Hematopoietic multipotent progenitor cell treated with erythropoietin and hydrocortisone succinate and interleukin-3 and kit ligand, for 4 days (in vitro differentiated cells): ENCODE results near the gene UCP2.
A peak's percentile ranks its signal among the peaks of the same experiment; 100 is the strongest.
"Not testable (repeated sequence)": the region's sequence is repeated elsewhere in the genome, so short reads cannot be mapped to it uniquely, and the experiment has no call there.

Experiments
- DNase-seq: peaks from one replicate; pipeline ENCODE4 v3.0.0-alpha.2; 2015

Gene UCP2

DNA sequence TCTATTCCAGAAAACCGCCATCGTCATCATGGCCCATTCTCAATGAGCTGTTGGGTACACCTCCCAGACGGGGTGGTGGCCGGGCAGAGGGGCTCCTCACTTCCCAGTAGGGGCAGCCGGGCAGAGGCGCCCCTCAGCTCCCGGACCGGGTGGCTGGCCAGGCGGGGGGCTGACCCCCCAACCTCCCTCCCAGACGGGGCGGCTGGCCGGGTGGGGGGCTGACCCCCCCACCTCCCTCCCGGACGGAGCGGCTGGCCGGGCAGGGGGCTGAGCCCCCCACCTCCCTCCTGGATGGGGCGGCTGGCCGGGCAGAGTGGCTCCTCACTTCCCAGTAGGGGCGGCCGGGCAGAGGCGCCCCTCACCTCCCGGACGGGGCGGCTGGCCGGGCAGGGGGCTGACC lies 46.6 kb downstream of the UCP2 start:
- not testable (repeated sequence) for DNase-seq

DNA sequence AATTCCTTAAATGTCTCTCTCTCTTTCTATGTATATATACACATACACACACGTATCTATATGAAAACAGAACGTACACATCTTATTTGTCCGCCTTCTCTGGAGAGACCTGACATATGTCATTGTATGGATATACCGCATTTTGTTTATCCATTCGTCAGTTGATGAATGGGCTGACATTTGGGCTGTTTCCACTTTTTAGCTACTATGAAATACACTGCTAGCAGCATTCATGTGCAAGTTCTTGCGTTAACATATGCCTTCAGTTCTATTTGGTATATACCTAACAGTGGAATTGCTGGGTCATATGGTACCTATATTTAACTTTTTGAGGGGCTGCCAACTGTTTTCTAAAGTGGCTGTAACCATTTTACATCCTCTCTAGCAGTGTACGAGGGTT lies 49.9 kb downstream of the UCP2 start:
- DNase-seq: no peak

DNA sequence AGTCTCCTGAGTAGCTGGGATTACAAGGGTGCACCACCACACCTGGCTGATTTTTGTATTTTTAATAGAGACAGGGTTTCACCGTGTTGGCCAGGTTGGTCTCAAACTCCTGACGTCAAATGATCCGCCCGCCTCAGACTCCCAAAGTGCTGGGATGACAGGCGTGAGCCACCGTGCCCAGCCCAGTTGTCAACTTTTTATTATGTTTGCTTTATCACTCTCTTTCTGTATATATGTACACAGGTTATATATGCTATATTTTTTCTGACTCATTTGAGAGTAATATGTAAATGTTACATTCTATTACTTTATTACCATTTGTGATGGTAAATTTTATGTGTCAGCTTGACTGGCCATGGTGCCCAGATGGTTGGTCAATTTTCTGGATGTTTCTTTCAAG lies 50.7 kb downstream of the UCP2 start:
- DNase-seq: no peak

DNA sequence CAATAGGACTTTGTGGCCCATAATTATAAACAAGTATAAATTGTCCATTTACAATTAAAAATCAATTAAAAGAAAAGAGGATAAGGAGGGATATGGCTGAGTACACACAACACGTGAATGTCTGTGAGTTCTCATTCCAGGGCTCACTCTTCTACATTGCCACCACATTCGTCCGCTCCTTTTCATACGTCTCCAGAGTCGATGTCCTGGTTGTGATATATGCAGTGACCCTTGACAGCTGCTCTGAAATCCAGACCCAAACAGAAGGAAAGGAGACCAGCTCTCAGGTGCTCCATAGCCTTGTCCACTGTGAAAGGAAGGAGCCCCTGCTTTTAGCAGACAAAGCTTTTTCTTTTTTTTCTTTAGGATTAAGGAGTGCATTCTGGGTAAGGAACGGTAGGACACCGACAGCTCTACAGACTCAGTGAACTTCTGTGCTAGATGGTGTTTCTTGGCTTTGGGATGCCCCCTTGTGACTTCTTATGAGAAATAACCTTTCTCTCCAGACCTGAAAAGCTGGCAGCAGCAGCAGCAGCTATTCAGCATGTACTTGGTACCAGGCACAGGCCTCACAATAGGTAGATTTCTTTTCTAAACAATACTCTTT lies 51.5 kb downstream of the UCP2 start:
- peak; percentile 88 for DNase-seq

DNA sequence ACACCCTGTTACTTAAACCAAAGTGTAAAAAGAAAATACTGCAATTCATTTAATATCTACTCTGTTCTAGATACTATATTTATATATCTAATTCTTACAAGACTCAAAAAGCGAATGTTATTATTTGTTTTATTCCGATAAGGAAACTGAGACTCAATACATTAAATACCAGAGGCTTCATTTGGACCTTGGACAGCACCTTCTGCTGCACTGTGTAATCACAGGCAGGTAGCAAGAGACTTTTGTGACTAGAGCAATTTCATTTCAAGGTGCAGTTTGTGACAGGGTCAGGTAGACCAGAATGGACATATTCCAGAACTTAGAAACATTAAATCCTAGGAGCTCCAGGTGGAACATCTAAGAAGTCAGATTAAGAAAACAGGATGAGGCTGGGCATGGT lies 53.3 kb downstream of the UCP2 start:
- DNase-seq: no peak
